ENCODE results near the gene PPM1L. TPM values are rescaled to one million over a fixed set of nuclear protein-coding genes. Genes with fewer than 3 reads are reported as not detected.

PPM1L gene
- total and polyA plus RNA-seq, 2 donors (not counting 1 experiment from before 2014, with no cell fraction given), result 0.33 to 2.5 TPM

- TF ChIP-seq CTCF (conservative IDR thresholded peaks at IDR 0.05 in 1 of 2, IDR thresholded peaks at IDR 0.05 in 1 of 2; ENCODE audit: low read depth in 1 of 2, low read length in 2 of 2) (no peak), EZH2 (IDR thresholded peaks at IDR 0.05; ENCODE audit: low read length, missing control alignments) (no peak)
- Histone ChIP-seq H3K4me1 (ENCODE audit: control insufficient read depth, extremely low read depth, insufficient read depth, low read length) (no peaks in the 10 kb centered on the region), H3K4me2 (ENCODE audit: extremely low read depth, insufficient read depth, low read length) (no peak overlapping the region), H3K79me2 (ENCODE audit: control insufficient read depth, insufficient read depth, low read length) (no peaks in the 10 kb centered on the region), H3K27me3 (ENCODE audit: control insufficient read depth, insufficient read depth, low read length) (no peaks in the 10 kb centered on the region), H3K27ac (ENCODE audit: insufficient read depth, low read length) (no peak overlapping the region), H3K36me3 (ENCODE audit: control insufficient read depth, insufficient read depth, low read length) (no peaks in the 10 kb centered on the region), H3K9ac (ENCODE audit: insufficient read depth, low read length) (no peak overlapping the region), H2AFZ (ENCODE audit: low read length) (no peak overlapping the region), H4K20me1 (ENCODE audit: control insufficient read depth, extremely low read depth, insufficient read depth, low read length) (no peaks in the 10 kb centered on the region), H3K4me3 (replicated peaks in 1 of 4; ENCODE audit: control extremely low read depth in 1 of 4, insufficient read depth in 1 of 4, low read depth in 3 of 4, low read length in 4 of 4) (no peak overlapping the region), H3K9me3 (ENCODE audit: control insufficient read depth, insufficient read depth, low read depth, low read length) (no peaks in the 10 kb centered on the region)
- DNase-seq (ENCODE audit: low read depth in 2 of 2), result no peak
Observed at GRCh38 chr3:160992712-160993111, 236.7 kb downstream of the PPM1L start.

- Histone ChIP-seq H3K79me2 (ENCODE audit: control insufficient read depth, insufficient read depth, low read length) (no peaks in the 10 kb centered on the region), H4K20me1 (ENCODE audit: control insufficient read depth, extremely low read depth, insufficient read depth, low read length) (no peaks in the 10 kb centered on the region), H3K4me1 (ENCODE audit: control insufficient read depth, extremely low read depth, insufficient read depth, low read length) (no peaks in the 10 kb centered on the region), H2AFZ (ENCODE audit: low read length) (no peak overlapping the region), H3K36me3 (ENCODE audit: control insufficient read depth, insufficient read depth, low read length) (no peaks in the 10 kb centered on the region), H3K4me2 (ENCODE audit: extremely low read depth, insufficient read depth, low read length) (no peak overlapping the region), H3K27ac (ENCODE audit: insufficient read depth, low read length) (no peak overlapping the region), H3K4me3 (replicated peaks in 1 of 4; ENCODE audit: control extremely low read depth in 1 of 4, insufficient read depth in 1 of 4, low read depth in 3 of 4, low read length in 4 of 4) (no peak overlapping the region), H3K9me3 (ENCODE audit: control insufficient read depth, insufficient read depth, low read depth, low read length) (no peaks in the 10 kb centered on the region), H3K27me3 (ENCODE audit: control insufficient read depth, insufficient read depth, low read length) (no peaks in the 10 kb centered on the region), H3K9ac (ENCODE audit: insufficient read depth, low read length) (no peak overlapping the region)
- TF ChIP-seq EZH2 (IDR thresholded peaks at IDR 0.05; ENCODE audit: low read length, missing control alignments) (no peak), CTCF (conservative IDR thresholded peaks at IDR 0.05 in 1 of 2, IDR thresholded peaks at IDR 0.05 in 1 of 2; ENCODE audit: low read depth in 1 of 2, low read length in 2 of 2) (no peak)
- DNase-seq (ENCODE audit: low read depth in 2 of 2), result no peak
Observed at GRCh38 chr3:160996811-160997210, 240.8 kb downstream of the PPM1L start.

- H3K4me2 ChIP-seq (ENCODE audit: extremely low read depth, insufficient read depth, low read length), result no peak overlapping the region
- no peak overlapping the region for H3K27ac ChIP-seq (ENCODE audit: insufficient read depth, low read length)
- no peak overlapping the region for H3K4me3 ChIP-seq (replicated peaks in 1 of 4; ENCODE audit: control extremely low read depth in 1 of 4, insufficient read depth in 1 of 4, low read depth in 3 of 4, low read length in 4 of 4)
- H3K27me3 ChIP-seq (ENCODE audit: control insufficient read depth, insufficient read depth, low read length), result no peaks in the 10 kb centered on the region
- TF ChIP-seq CTCF (conservative IDR thresholded peaks at IDR 0.05 in 1 of 2, IDR thresholded peaks at IDR 0.05 in 1 of 2; ENCODE audit: low read depth in 1 of 2, low read length in 2 of 2) (no peak), EZH2 (IDR thresholded peaks at IDR 0.05; ENCODE audit: low read length, missing control alignments) (no peak)
- no peaks in the 10 kb centered on the region for H3K79me2 ChIP-seq (ENCODE audit: control insufficient read depth, insufficient read depth, low read length)
- H3K9me3 ChIP-seq (ENCODE audit: control insufficient read depth, insufficient read depth, low read depth, low read length), result no peaks in the 10 kb centered on the region
- no peak for DNase-seq (ENCODE audit: low read depth in 2 of 2)
- no peaks in the 10 kb centered on the region for H3K36me3 ChIP-seq (ENCODE audit: control insufficient read depth, insufficient read depth, low read length)
- H3K9ac ChIP-seq (ENCODE audit: insufficient read depth, low read length), result no peak overlapping the region
- no peak overlapping the region for H2AFZ ChIP-seq (ENCODE audit: low read length)
- no peaks in the 10 kb centered on the region for H4K20me1 ChIP-seq (ENCODE audit: control insufficient read depth, extremely low read depth, insufficient read depth, low read length)
- no peaks in the 10 kb centered on the region for H3K4me1 ChIP-seq (ENCODE audit: control insufficient read depth, extremely low read depth, insufficient read depth, low read length)
Observed at GRCh38 chr3:160998581-160998980, 242.6 kb downstream of the PPM1L start.
